ENCODE measurements around the gene VWA7.
"Not testable (repeated sequence)": the region's sequence is repeated elsewhere in the genome, so short reads cannot be mapped to it uniquely, and the experiment has no call there.

Gene VWA7

GRCh38 chr6:31776989-31777666, at the start of gene VWA7:
TSS of gene VWA7 (minus strand) at chr6:31777328. CDS start at chr6:31776779, 549 bp downstream.
- in situ Hi-C loops (cut with HindIII; ENCODE audit: low sequenced_read_pairs): no loop called here
- TF ChIP-seq CTCF (IDR thresholded peaks at IDR 0.05; ENCODE audit: low read depth, low read length, missing control alignments): no peak
- DNase-seq (ENCODE audit: low read depth): peak; percentile 26
- H3K4me3 ChIP-seq (ENCODE audit: low read depth, low read length): no peak within 1 kb of the TSS

- peak overlapping the region; percentile 40 for H3K4me3 ChIP-seq (ENCODE audit: low read depth, low read length)
- in situ Hi-C loops (cut with HindIII; ENCODE audit: low sequenced_read_pairs): no loop called here
- peak; percentile 80 for DNase-seq (ENCODE audit: low read depth)
- TF ChIP-seq CTCF (IDR thresholded peaks at IDR 0.05; ENCODE audit: low read depth, low read length, missing control alignments): no peak
Observed at GRCh38 chr6:31826793-31827285, 49.7 kb upstream of the VWA7 start.

GRCh38 chr6:31825553-31825952, 48.4 kb upstream of the VWA7 start:
- in situ Hi-C loops (cut with HindIII; ENCODE audit: low sequenced_read_pairs): no loop called here
- no peak for DNase-seq (ENCODE audit: low read depth)
- H3K4me3 ChIP-seq (ENCODE audit: low read depth, low read length): no peak overlapping the region
- no peak for TF ChIP-seq CTCF (IDR thresholded peaks at IDR 0.05; ENCODE audit: low read depth, low read length, missing control alignments)

- in situ Hi-C loops (cut with HindIII; ENCODE audit: low sequenced_read_pairs); H3K4me3 ChIP-seq (ENCODE audit: low read depth, low read length); DNase-seq (ENCODE audit: low read depth): not testable (repeated sequence)
Observed at GRCh38 chr6:31823592-31824196, 46.6 kb upstream of the VWA7 start.

GRCh38 chr6:31822036-31822821, 45.1 kb upstream of the VWA7 start:
- DNase-seq (ENCODE audit: low read depth): no peak
- TF ChIP-seq CTCF (IDR thresholded peaks at IDR 0.05; ENCODE audit: low read depth, low read length, missing control alignments): no peak
- peak overlapping the region; percentile 58 for H3K4me3 ChIP-seq (ENCODE audit: low read depth, low read length)
- in situ Hi-C loops (cut with HindIII; ENCODE audit: low sequenced_read_pairs): no loop called here

- in situ Hi-C loops (cut with HindIII; ENCODE audit: low sequenced_read_pairs): no loop called here
- H3K4me3 ChIP-seq (ENCODE audit: low read depth, low read length): peak overlapping the region; percentile 58
- DNase-seq (ENCODE audit: low read depth): no peak
- TF ChIP-seq CTCF (IDR thresholded peaks at IDR 0.05; ENCODE audit: low read depth, low read length, missing control alignments): no peak
Observed at GRCh38 chr6:31821301-31822035, 44.3 kb upstream of the VWA7 start.

GRCh38 chr6:31820399-31820798, 43.3 kb upstream of the VWA7 start:
- DNase-seq (ENCODE audit: low read depth); in situ Hi-C loops (cut with HindIII; ENCODE audit: low sequenced_read_pairs); H3K4me3 ChIP-seq (ENCODE audit: low read depth, low read length): not testable (repeated sequence)

Measured in astrocyte of the cerebellum (primary cell).